ENCODE results near the gene PITPNM2. TPM values are rescaled to one million over a fixed set of nuclear protein-coding genes. Genes with fewer than 3 reads are reported as not detected.

PITPNM2 gene
- total and polyA plus RNA-seq, 2 experiments from 2014 or later, result 0.82 to 3.0 TPM

- no peak for ATAC-seq
- no peak overlapping the region; the same call in 1 of the 2 replicates for H3K27ac Mint-ChIP-seq
Measured at GRCh38 chr12:123102781-123103503, 47.9 kb downstream of the PITPNM2 start.

GRCh38 chr12:123102366-123102765 is 48.5 kb downstream of the PITPNM2 start:
- peak; percentile 29; the same call in 2 of the 3 replicates for ATAC-seq
- Histone ChIP-seq H3K79me2 (replicated peaks; ENCODE audit: insufficient read depth) (no peaks in the 10 kb centered on the region), H3F3A (replicated peaks; ENCODE audit: low read depth) (no peaks in the 10 kb centered on the region; the same call in 1 of the 2 replicates), H3K4me1 (ENCODE audit: insufficient read depth) (peaks cover 52% of the 10 kb centered on the region), H3K4me3 (no peak overlapping the region), H2AFZ (peak overlapping the region; percentile 35; the same call in 1 of the 2 replicates), H3K27me3 (ENCODE audit: insufficient read depth) (no peaks in the 10 kb centered on the region), H3K9me2 (ENCODE audit: insufficient read depth) (no peaks in the 10 kb centered on the region), H3K36me3 (ENCODE audit: insufficient read depth) (no peaks in the 10 kb centered on the region), H3K27ac (ENCODE audit: low read depth) (no peak overlapping the region), H4K20me1 (replicated peaks; ENCODE audit: insufficient read depth) (no peaks in the 10 kb centered on the region), H3K4me2 (peak overlapping the region; percentile 51; the same call in 1 of the 2 replicates)
- DNase-seq (ENCODE audit: low spot score), result no peak
- H3K4me3 Mint-ChIP-seq, result no peak overlapping the region
- no peaks in the 10 kb centered on the region; the same call in 2 of the 3 replicates for H3K36me3 Mint-ChIP-seq (ENCODE audit: low read depth)
- H3K27me3 Mint-ChIP-seq (ENCODE audit: insufficient read depth, low read depth, poor library complexity), result peaks cover 11% of the 10 kb centered on the region
- peak overlapping the region; percentile 28; the same call in 1 of the 2 replicates for H3K27ac Mint-ChIP-seq
- H3K4me1 Mint-ChIP-seq, result peaks cover 56% of the 10 kb centered on the region
- H3K9me3 Mint-ChIP-seq, result no peaks in the 10 kb centered on the region
- TF ChIP-seq CREB1 (CRISPR knock-in tag; IDR thresholded peaks at IDR 0.05; ENCODE audit: low read depth), result no peak
- TF ChIP-seq CTCF (conservative IDR thresholded peaks at IDR 0.05; ENCODE audit: low read depth in 2 of 2), result no peak
- TF ChIP-seq EZH2 (IDR thresholded peaks at IDR 0.05; ENCODE audit: low read depth, unreplicated experiment), result no peak
- TF ChIP-seq ETS1 (IDR thresholded peaks at IDR 0.05), result no peak
- TF ChIP-seq ZNF462 (CRISPR knock-in tag; IDR thresholded peaks at IDR 0.05), result no peak
- no peak for TF ChIP-seq ZNF331 (CRISPR knock-in tag; IDR thresholded peaks at IDR 0.05; ENCODE audit: low read depth)
- no peak for TF ChIP-seq STAT1 (IDR thresholded peaks at IDR 0.05; ENCODE audit: unreplicated experiment)

More at GRCh38 chr12:123102781-123103503, 47.9 kb downstream of the PITPNM2 start:
- DNase-seq (ENCODE audit: low spot score), result no peak
- no peaks in the 10 kb centered on the region; the same call in 1 of the 2 replicates for H3F3A ChIP-seq (replicated peaks; ENCODE audit: low read depth)
- no peaks in the 10 kb centered on the region for H3K36me3 ChIP-seq (ENCODE audit: insufficient read depth)
- no peaks in the 10 kb centered on the region for H4K20me1 ChIP-seq (replicated peaks; ENCODE audit: insufficient read depth)
- Mint-ChIP-seq H3K27me3 (ENCODE audit: insufficient read depth, low read depth, poor library complexity) (peaks cover 11% of the 10 kb centered on the region), H3K4me3 (no peak overlapping the region), H3K36me3 (ENCODE audit: low read depth) (no peaks in the 10 kb centered on the region; the same call in 2 of the 3 replicates), H3K4me1 (peaks cover 60% of the 10 kb centered on the region), H3K9me3 (no peaks in the 10 kb centered on the region)
- H3K27me3 ChIP-seq (ENCODE audit: insufficient read depth), result no peaks in the 10 kb centered on the region
- H3K79me2 ChIP-seq (replicated peaks; ENCODE audit: insufficient read depth), result no peaks in the 10 kb centered on the region
- H3K9me2 ChIP-seq (ENCODE audit: insufficient read depth), result no peaks in the 10 kb centered on the region
- no peak overlapping the region for H3K27ac ChIP-seq (ENCODE audit: low read depth)
- H3K4me2 ChIP-seq, result peak overlapping the region; percentile 51; the same call in 1 of the 2 replicates
- TF ChIP-seq EZH2phosphoT487 (IDR thresholded peaks at IDR 0.05; ENCODE audit: unreplicated experiment), result no peak
- no peak for TF ChIP-seq STAT1 (IDR thresholded peaks at IDR 0.05; ENCODE audit: unreplicated experiment)
- TF ChIP-seq CREB1 (CRISPR knock-in tag; IDR thresholded peaks at IDR 0.05; ENCODE audit: low read depth), result no peak
- no peak for TF ChIP-seq EZH2 (IDR thresholded peaks at IDR 0.05; ENCODE audit: low read depth, unreplicated experiment)
- TF ChIP-seq ZNF331 (CRISPR knock-in tag; IDR thresholded peaks at IDR 0.05; ENCODE audit: low read depth), result no peak
- no peak overlapping the region for H3K4me3 ChIP-seq
- peak overlapping the region; percentile 35; the same call in 1 of the 2 replicates for H2AFZ ChIP-seq
- H3K4me1 ChIP-seq (ENCODE audit: insufficient read depth), result peaks cover 52% of the 10 kb centered on the region

All from GM23338 (cell line).